Measurements from ENCODE around the gene DDX23. TPM values are rescaled to one million over a fixed set of nuclear protein-coding genes. Genes with fewer than 3 reads are reported as not detected.

The DDX23 gene
- total RNA-seq, 6 donors from 2014 or later: 64.5 to 163 (median 81.8) TPM

DNA sequence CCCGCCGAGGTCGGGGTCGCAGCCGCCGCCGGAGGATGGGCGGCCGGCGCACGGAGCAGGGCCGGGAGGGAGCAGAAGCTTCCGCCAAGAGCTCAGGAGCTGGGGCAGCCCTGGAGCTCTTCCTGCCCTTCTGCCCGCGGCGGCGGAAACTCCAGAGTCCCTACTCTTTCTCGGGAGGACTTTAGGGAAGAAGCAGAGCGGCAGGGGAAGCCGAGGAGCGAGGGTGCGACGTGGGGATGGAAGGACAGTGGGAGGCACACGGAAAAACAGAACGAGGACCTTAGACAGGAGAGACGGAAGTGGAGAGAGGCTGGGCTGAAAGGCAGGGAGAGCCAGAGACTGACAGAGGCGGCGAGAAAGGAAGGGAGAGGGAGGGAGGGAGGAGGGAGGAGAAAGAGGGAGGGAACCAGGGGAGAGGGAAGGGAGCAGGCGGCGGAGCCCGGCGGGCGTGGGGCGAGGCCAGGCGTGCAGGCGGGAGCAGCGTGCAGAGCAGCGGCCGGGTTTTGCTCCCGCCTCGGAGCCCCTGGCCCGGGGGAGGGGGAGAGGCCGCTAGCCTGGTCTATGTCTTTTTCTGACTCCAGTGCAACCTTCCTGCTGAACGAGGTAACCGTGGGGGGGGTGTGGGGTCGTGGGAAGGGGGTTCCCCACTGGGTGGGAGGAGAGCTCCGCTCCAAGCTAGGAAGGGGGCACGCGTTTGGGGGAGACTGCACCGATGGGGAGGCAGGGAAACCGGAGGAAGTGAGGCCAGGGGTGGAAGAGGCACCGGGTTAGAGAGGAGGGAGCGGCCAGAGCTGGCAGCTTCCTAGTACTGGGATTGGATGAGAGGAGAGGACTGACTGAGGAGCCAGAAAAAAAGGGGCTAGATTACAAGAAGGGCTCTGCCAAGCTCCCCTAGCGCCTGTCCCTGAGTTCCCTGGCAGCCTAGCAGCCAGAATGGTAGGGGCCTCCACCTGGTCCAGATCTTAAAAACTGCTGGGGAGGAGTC is 36.5 kb downstream of the DDX23 start:
- ATAC-seq (ENCODE audit: low FRiP score in 2 of 2): peak; percentile 80 to 86

DNA sequence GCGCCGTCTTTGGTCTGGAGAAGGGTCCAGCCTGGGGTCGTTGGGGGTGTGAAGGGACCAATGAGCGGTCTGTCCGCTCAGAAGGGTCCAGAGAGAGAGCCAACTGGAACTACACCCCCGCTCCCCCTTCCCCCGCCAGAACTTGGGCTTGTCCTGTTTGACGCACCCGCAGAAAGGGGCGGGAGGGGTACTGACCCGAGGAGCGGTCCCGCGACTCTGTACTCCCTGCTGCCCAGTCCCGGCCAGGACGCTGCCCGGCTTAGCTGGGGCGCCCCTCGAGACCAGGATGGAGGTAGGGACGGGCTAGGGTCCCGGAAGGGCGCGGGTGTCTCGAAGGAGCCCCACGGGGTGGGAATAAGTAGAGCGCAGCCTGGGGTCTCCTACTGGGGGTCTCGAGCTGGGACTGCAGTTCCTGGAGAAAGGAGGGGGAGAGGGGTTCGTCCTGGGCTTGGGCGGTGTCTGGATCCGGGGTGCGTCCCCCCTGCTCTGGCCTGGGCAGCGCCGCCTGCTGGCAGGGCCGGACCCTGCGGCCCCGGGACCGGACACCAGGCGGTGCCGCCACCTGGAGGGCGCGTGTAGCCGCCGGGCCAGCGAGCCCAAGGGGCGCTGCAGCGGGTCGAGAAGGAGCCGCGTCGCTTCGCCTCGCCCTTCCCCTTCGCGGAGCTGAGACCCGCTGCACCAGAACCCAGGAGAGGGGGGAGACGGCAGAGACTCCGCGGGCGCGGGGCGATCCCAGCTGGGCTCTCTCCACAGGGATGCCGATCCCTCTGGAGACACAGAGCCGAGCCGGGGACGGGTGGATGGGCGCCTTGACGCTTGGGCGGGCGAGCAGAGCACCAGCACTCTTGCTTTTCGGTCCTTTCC is 37.5 kb downstream of the DDX23 start:
- 1 to 8% methylated on average over 4 to 29 of the region's 70 CpGs for WGBS, 2 donors
- peak overlapping the region; percentile 78 to 88 (median 80) for H3K27ac ChIP-seq
- DNase-seq: peak; percentile 90 to 98
- TF ChIP-seq POLR2AphosphoS5 (IDR thresholded peaks at IDR 0.05) (peak; percentile 18 to 60), EP300 (IDR thresholded peaks at IDR 0.05) (no peak), POLR2A (IDR thresholded peaks at IDR 0.05) (peak in 3 of 4 donors; percentile 17 to 43 (median 35))
- TF ChIP-seq, protein P1, sequence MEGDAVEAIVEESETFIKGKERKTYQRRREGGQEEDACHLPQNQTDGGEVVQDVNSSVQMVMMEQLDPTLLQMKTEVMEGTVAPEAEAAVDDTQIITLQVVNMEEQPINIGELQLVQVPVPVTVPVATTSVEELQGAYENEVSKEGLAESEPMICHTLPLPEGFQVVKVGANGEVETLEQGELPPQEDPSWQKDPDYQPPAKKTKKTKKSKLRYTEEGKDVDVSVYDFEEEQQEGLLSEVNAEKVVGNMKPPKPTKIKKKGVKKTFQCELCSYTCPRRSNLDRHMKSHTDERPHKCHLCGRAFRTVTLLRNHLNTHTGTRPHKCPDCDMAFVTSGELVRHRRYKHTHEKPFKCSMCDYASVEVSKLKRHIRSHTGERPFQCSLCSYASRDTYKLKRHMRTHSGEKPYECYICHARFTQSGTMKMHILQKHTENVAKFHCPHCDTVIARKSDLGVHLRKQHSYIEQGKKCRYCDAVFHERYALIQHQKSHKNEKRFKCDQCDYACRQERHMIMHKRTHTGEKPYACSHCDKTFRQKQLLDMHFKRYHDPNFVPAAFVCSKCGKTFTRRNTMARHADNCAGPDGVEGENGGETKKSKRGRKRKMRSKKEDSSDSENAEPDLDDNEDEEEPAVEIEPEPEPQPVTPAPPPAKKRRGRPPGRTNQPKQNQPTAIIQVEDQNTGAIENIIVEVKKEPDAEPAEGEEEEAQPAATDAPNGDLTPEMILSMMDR (IDR thresholded peaks at IDR 0.05): peak; percentile 99 to 100 (median 100)
- H3K9me3 ChIP-seq: no peaks in the 10 kb centered on the region
- peaks cover 16 to 52% (median 35%) of the 10 kb centered on the region in 4 donors for H3K4me1 ChIP-seq
- H3K4me3 ChIP-seq: peak overlapping the region; percentile 43 to 80 (median 76)
- ATAC-seq (ENCODE audit: low FRiP score in 2 of 2): peak; percentile 94 to 95
- H3K36me3 ChIP-seq: no peaks in the 10 kb centered on the region
- H3K27me3 ChIP-seq: peaks cover 0 to 5% (median 0%) of the 10 kb centered on the region in 4 donors

More for the DNA sequence above, 36.5 kb downstream of the DDX23 start:
- DNase-seq: peak; percentile 76 to 94
- TF ChIP-seq EP300 (IDR thresholded peaks at IDR 0.05) (no peak), POLR2AphosphoS5 (IDR thresholded peaks at IDR 0.05) (peak; percentile 61 to 70), POLR2A (IDR thresholded peaks at IDR 0.05) (peak in 2 of 4 donors; percentile 20 to 52)
- TF ChIP-seq, protein P1 (IDR thresholded peaks at IDR 0.05): no peak
- no peaks in the 10 kb centered on the region for H3K36me3 ChIP-seq
- H3K4me3 ChIP-seq: peak overlapping the region; percentile 43 to 80 (median 76)
- H3K9me3 ChIP-seq: no peaks in the 10 kb centered on the region
- 1% methylated on average over 48 to 52 of the region's 54 CpGs for WGBS, 2 donors
- H3K4me1 ChIP-seq: peaks cover 16 to 52% (median 35%) of the 10 kb centered on the region in 4 donors
- H3K27ac ChIP-seq: peak overlapping the region; percentile 78 to 88 (median 80)
- H3K27me3 ChIP-seq: peaks cover 0 to 5% (median 0%) of the 10 kb centered on the region in 4 donors

DNA sequence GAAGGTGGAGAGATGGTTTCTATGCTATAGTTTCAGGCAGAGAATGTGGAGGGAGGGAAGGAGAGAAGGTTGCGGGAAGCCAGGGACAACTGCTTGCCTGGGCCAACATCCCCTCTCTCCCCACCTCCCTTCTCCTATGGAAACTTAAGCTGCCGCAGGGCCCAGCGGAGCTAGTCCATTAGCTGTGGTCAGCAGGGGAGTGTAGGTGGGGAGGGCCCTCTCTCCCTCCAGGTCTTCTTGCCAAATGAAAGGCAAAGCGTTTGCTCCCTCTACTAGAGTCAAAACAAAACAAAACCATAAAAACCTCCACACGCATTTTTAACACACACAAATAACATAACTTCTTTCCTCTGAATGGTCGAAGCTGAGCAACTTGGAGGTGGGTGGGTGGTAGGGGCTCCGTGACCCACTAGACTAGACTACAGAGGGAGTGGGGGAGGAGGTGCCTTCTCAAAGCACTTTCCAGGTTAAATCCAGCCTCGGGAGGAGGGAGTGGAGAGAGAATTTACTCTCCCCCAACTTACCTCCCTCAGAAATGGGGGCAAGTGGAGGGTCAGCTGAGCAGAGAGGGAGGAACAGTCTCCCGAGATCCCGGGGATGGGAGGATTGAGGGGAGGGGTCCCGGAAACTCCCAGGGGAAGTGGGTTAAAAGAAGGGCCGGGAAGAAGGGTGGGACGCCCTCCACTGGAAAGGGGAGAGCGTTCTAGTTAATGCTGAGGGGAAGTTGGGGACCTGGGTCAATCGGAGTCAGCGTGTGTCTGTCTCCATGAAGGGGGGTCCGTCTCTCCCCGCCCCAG is 38.3 kb downstream of the DDX23 start:
- no peak for DNase-seq
- Histone ChIP-seq H3K4me3 (peak overlapping the region; percentile 43 to 80 (median 76)), H3K36me3 (no peaks in the 10 kb centered on the region), H3K9me3 (no peaks in the 10 kb centered on the region), H3K27me3 (peaks cover 0 to 3% (median 0%) of the 10 kb centered on the region in 4 donors), H3K4me1 (peaks cover 14 to 46% (median 30%) of the 10 kb centered on the region in 4 donors), H3K27ac (peak overlapping the region; percentile 78 to 88 (median 80))
- TF ChIP-seq POLR2AphosphoS5 (IDR thresholded peaks at IDR 0.05) (no peak), EP300 (IDR thresholded peaks at IDR 0.05) (no peak), POLR2A (IDR thresholded peaks at IDR 0.05) (no peak)
- TF ChIP-seq, protein P1 (IDR thresholded peaks at IDR 0.05): no peak
- peak in 1 of 2 donors; percentile 0 for ATAC-seq (ENCODE audit: low FRiP score in 2 of 2)
- 31 to 34% methylated on average over 18 of the region's 18 CpGs for WGBS, 2 donors

DNA sequence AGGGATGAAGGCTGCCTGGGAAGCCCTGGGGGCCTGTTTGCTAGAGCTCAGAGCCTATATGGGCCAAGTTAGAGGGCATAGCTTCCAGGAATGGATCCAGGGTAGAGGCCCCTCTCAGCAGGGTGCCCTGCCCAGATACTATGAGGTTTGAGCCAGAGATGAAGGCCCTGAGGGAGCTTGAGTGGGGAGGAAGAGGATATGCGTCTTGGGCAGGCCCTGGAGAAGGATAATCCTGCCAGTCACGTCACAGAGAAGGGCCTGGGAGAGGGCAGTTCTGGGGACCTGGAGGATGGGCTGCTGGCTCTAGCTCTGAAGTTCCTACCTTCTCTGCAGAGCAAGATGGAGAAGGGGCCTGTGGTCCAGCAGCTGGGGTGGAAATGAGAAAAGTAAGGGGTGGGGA is 39.6 kb downstream of the DDX23 start:
- Histone ChIP-seq H3K9me3 (no peaks in the 10 kb centered on the region), H3K27ac (peak overlapping the region in 1 of 4 donors; percentile 19), H3K36me3 (no peaks in the 10 kb centered on the region), H3K4me3 (no peak overlapping the region), H3K27me3 (no peaks in the 10 kb centered on the region), H3K4me1 (peaks cover 9 to 34% (median 20%) of the 10 kb centered on the region in 4 donors)
- TF ChIP-seq EP300 (IDR thresholded peaks at IDR 0.05) (no peak), POLR2AphosphoS5 (IDR thresholded peaks at IDR 0.05) (no peak), POLR2A (IDR thresholded peaks at IDR 0.05) (no peak)
- TF ChIP-seq, protein P1 (IDR thresholded peaks at IDR 0.05): no peak
- ATAC-seq (ENCODE audit: low FRiP score in 2 of 2) (no peak), DNase-seq (no peak)
- WGBS, 2 donors: 67 to 70% methylated on average over 2 of the region's 2 CpGs

All from upper lobe of left lung (tissue), 6 donors.